Measurements from ENCODE around the gene TRABD.
"Not testable (repeated sequence)": the region's sequence is repeated elsewhere in the genome, so short reads cannot be mapped to it uniquely, and the experiment has no call there.

The TRABD gene

DNA sequence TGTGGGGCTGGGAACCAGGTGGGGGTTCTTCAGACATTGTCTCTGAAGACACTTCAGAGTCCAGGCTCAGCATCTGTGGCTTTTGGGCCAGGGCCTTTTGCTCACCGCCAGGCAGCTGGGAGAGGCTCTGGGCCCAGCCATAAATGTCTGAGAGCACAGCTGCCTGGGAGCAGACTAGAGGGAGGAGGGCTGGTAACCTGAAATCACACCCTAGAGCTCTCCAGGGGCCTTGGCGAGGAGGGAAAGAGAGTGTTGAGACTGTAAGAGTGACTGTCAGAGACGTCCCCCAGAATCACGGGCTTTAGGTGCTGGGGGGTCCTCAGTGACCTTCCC, 4.1 kb downstream of the TRABD start:
- no peak for DNase-seq

DNA sequence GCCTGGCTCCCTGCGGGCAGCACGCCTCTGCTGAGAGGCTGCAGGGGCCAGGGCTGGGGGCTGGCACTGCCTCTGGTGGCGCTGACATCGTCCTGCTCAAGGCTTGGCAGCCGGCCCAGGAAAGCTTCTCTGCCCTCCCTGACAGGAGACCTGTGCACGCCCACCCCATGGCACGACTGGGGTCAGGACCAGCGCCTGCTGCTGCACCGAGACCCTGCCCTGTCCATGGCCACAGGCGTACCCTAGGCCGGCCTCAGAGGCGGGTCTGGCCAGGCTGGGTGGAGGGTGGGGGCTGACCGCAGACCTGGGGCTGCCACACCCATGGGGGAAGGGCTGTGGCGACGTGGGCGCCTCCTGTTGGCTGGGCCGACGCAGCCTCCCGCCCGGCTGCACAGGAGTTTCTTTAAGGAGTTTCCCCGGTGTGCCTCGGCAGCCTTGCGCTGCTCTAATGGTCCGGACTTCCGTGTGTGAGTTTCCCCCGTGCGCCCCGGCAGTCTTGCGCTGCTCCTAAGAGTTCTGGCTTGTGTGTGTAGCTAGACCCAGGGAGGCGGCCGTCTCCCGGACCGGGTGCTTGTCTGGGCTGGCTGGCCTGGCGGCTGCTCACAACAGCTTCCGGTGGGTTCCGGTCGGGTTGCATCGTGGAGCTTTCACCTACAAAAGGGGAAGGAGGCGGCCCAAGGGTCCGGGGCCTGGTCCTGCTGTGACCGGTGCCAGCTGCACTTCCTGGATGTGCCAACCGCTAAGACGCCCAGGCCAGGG, 4.6 kb downstream of the TRABD start:
- DNase-seq = no peak

DNA sequence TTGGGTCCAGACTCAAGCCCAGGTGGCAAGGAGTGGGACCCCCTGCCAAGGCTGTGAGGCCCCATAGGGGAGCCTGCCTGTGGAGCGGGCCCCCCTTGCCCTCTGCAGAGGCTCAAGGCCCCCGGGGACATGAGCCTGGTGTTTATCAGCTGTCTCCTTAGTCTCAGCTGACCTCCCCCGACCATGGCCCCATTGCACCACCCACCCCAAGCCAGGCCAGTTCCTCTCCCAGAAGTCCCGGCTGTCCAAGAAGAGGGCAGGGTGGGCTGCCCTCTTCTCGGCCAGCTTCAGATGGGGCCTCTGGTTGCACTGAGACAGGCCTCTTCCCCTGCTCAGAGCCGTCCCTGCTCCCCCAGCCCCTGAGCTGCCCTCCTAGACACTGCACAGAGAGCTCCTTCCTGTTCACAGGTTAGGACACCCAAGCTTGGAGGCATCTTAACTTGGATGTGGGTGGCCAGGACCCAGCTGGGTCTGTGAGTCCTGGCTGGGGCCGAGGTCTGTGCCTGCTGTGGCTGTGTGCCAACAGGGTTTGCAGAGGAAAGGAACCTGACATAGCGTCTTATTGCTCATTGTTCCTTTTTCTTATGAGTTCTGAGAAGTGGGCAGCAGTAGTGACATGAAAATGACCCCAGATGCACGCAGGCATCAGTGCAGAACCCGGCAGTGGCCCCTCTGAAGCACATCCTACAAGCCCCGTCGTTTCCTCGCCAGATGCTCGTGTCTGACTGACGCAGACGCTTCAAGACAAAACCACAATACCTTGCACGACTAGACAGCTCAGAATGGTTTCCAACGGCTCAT, 5.4 kb downstream of the TRABD start:
- DNase-seq = no peak

GRCh38 chr22:50192436-50193204, 6.9 kb downstream of the TRABD start:
- no peak for DNase-seq

- DNase-seq = no peak
Observed at GRCh38 chr22:50193621-50194020, 7.9 kb downstream of the TRABD start.

DNA sequence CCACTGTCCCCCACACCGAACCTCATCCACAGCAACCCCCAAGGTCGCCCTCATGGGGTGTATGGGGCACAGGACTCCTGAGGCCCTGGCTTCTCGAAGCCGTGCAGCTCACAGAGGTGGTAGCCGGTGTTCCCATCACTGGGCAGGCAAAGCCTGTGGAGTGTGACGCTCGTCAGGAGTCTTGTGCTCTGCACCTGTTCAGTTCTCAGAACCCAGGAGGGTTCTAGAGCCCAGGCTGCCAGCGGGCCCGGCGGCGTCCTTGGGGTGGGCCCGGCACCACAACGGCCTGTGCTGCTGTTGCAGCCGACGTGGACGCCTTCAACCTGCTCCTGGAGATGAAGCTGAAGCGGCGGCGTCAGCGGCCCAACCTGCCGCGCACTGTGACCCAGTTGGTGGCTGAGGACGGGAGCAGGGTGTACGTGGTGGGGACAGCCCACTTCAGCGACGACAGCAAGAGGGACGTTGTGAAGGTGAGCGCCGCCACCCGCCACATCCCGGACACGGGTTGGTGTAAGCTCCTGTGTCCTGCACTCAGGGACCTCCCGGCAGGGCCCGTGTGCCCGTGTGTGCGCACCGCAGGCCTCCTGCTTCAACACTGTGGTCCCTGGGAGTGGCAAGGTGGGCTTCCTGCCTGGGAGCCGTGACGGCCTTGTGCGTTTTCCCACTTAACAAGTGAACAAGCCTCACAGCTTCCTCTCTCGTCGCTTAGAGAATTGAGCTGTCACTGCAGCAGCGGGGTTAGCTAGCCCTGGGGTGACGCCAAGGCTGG, 8.5 kb downstream of the TRABD start:
- no peak for DNase-seq

DNA sequence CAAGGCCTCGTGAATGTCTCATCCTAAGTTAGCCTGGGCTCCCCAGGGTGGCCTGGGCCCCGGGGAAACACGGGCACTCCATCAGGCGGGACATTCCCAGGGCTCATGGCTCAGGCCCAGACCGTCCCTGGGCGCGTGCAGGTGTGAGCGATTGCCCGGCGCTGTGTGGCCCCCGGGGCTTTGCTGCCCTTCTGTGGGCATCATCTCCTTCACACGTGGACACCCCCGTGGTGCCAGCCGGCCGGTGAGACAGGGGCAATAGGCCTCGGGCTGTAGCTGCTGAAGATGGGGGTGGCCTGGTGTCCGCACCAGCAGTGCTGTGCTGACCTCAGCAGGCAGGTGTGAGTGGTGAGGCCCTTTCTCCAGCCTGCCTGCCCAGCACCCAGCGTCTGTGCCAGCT, 10.5 kb downstream of the TRABD start:
- DNase-seq = no peak

DNA sequence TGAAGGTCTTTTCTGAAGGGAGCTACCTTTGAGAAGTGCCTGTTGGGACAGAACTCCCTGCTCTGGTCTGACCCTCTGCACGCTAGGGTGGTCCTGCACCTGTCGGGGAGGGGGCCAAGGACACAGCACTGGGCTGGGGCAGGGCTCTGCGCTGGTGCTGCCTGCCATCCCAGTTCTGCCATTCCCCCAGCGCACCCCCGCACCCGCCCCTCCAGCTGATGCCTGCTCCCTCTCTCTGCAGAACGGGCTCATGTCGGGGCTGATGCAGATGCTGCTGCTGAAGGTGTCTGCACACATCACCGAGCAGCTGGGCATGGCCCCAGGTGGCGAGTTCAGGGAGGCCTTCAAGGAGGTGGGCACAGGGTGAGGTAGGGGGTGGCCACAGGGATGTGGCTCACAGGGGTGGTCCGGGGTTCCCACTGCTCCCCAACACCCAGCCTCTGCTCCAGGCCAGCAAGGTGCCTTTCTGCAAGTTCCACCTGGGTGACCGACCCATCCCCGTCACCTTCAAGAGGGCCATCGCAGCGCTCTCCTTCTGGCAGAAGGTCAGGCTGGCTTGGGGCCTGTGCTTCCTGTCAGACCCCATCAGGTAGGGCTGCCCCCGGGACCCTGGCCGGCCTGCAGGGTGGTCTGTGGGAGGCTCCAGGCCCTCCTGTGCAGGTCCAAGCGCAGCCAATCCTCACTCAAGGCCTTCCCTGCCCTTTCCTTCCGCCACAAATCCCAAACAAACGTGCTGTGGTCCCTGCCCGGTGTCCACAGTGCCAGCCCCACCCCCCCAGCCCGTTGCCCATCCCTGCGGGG, 11.5 kb downstream of the TRABD start:
- no peak for DNase-seq

DNA sequence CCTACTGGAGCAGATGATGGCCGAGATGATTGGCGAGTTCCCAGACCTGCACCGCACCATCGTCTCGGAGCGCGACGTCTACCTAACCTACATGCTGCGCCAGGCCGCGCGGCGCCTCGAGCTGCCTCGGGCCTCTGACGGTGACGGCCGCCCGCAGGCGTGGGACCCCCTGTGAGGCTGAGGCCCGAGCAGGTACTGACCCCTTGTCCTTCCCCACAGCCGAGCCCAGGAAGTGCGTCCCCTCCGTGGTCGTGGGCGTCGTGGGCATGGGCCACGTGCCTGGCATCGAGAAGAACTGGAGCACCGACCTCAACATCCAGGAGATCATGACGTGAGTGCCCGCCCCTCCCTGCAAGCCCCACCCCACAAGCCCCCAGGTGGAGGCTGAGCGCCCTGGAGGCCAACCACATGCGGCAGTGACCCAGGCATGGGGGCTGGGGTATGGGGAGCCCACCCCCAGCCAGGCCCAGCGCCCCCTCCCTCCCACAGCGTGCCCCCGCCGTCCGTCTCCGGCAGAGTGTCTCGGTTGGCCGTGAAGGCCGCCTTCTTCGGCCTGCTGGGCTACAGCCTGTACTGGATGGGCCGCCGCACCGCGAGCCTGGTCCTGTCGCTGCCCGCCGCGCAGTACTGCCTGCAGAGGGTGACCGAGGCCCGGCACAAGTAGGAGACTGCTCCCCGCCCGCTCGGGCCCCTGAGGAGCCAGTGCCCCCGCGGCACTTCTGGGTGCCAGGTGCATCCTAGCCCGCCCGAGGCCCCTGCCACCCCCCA, 12.3 kb downstream of the TRABD start:
- DNase-seq = no peak

DNA sequence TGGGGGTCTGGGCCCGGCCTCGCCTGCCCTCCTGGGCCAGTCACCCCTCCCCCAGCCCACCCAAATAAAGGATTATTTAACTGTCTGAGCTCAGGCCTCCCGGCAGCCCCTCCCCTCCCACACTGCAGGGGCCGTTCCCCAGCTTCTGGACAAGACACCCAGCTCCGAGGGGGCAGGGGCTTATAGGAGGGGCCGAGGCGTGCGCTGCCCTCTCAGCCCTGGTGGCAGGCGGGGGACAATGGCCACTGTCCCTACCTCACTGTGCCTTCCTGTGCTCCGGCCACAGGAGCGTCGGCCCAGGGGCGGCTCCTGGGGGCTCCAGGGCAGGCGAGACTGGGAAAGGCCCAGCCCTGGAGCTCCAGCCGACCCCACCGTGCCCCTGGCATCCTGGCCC, 12.9 kb downstream of the TRABD start:
- no peak for DNase-seq

DNA sequence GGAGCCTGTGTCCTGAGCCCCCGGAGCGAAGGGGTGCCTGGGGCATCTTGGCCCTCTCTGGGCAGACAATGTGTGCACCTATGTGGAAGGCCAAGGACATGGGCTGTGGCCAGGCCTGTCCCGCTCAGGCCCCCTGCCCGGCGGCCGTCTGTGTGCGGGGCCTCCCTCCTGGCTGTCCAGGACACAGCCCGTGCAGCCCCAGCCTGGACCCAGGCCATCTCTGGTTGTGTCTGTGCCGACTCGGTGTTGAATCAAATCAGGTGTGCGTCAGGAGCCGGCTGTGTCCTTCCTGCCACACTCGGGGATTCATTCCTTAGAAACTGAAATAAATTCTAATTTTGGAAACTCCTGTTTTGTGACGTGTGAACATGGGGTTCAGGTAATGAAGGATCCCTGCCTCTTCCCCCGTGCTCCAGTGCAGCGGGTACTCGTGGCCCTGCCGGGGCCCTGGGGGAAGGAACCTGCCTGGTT, 13.6 kb downstream of the TRABD start:
- no peak for DNase-seq

GRCh38 chr22:50199829-50200460, 14.2 kb downstream of the TRABD start:
- peak; percentile 48 for DNase-seq

- peak; percentile 91 for DNase-seq
Observed at GRCh38 chr22:50200461-50201190, 14.9 kb downstream of the TRABD start, which contains the start of gene SELENOO. SELENOO (plus strand) TSS chr22:50201011; CDS start chr22:50201037, 26 bp downstream.

- peak; percentile 58 for DNase-seq
Observed at GRCh38 chr22:50201191-50202129, 15.7 kb downstream of the TRABD start.

- DNase-seq = no peak
Observed at GRCh38 chr22:50202130-50202666, 16.5 kb downstream of the TRABD start.

DNA sequence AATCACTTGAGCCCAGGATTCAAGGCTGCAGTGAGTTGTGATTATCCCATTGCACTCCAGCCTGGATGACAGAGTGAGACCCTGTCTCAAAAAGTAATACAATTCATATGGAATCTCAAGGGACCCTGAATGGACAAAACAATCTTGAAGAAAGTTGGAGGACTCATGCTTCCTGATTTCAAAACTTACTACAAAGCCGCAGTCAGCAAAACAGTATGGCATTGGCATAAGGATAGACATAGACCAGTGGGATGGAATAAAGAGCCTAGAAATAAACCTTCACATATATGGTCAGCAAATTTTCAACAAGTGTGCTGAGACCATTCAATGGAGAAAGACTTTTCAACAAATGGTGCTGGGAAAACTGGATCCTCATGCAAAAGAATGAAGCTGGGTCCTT, 17.6 kb downstream of the TRABD start:
- no peak for DNase-seq

GRCh38 chr22:50204571-50204970, 18.9 kb downstream of the TRABD start:
- no peak for DNase-seq

- DNase-seq = not testable (repeated sequence)
Observed at GRCh38 chr22:50204998-50205397, 19.3 kb downstream of the TRABD start.
